IMR-90 (cell line): ENCODE measurements around the gene NAA10.

ENCODE experiments used
- BHLHE40 ChIP-seq: fragments of 150-350 bp; IDR thresholded peaks from 2 replicates; pipeline ENCODE4 v1.6.1; 2016; ENCODE audit warnings: mild to moderate bottlenecking, low read depth, low read length
- CEBPB ChIP-seq: IDR thresholded peaks from 2 replicates; pipeline ENCODE4 v1.6.1; 2012; ENCODE audit warnings: low read depth, low read length, improper control_type of control experiment
- NFE2L2 ChIP-seq: fragments of 150-350 bp; IDR thresholded peaks from 2 replicates; pipeline ENCODE4 v1.6.1; 2016; ENCODE audit warnings: low read depth, mild to moderate bottlenecking, low read length
- POLR2A ChIP-seq: IDR thresholded peaks from 2 replicates; pipeline ENCODE4 v1.6.1; 2012; ENCODE audit warnings: mild to moderate bottlenecking, low read depth, low read length
- RAD21 ChIP-seq: IDR thresholded peaks from 2 replicates; pipeline ENCODE4 v1.6.1; 2012; ENCODE audit warnings: low read length, improper control_type of control experiment
- RCOR1 ChIP-seq: IDR thresholded peaks from 2 replicates; pipeline ENCODE4 v1.6.1; 2012; ENCODE audit warnings: mild to moderate bottlenecking, low read length, improper control_type of control experiment; ENCODE audit not compliant: insufficient replicate concordance
- RFX5 ChIP-seq: IDR thresholded peaks from 2 replicates; pipeline ENCODE4 v1.8.0; 2012; ENCODE audit warnings: low read depth, mild to moderate bottlenecking, low read length, moderate library complexity
- TF ChIP-seq, protein P1 (sequence below): conservative IDR thresholded peaks from 2 replicates; pipeline ENCODE4 v1.5.1; 2012; ENCODE audit warnings: mild to moderate bottlenecking, low read depth, low read length, improper control_type of control experiment

GRCh38 chrX:153951683-153952372 lies 17.0 kb upstream of the NAA10 start:
- TF ChIP-seq, protein P1, sequence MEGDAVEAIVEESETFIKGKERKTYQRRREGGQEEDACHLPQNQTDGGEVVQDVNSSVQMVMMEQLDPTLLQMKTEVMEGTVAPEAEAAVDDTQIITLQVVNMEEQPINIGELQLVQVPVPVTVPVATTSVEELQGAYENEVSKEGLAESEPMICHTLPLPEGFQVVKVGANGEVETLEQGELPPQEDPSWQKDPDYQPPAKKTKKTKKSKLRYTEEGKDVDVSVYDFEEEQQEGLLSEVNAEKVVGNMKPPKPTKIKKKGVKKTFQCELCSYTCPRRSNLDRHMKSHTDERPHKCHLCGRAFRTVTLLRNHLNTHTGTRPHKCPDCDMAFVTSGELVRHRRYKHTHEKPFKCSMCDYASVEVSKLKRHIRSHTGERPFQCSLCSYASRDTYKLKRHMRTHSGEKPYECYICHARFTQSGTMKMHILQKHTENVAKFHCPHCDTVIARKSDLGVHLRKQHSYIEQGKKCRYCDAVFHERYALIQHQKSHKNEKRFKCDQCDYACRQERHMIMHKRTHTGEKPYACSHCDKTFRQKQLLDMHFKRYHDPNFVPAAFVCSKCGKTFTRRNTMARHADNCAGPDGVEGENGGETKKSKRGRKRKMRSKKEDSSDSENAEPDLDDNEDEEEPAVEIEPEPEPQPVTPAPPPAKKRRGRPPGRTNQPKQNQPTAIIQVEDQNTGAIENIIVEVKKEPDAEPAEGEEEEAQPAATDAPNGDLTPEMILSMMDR = no peak
- TF ChIP-seq POLR2A = no peak
- TF ChIP-seq RCOR1 = no peak
- no peak for TF ChIP-seq BHLHE40
- no peak for TF ChIP-seq NFE2L2
- TF ChIP-seq RFX5 = no peak
- no peak for TF ChIP-seq CEBPB
- no peak for TF ChIP-seq RAD21
